Peyer's patch (tissue), 4 donors: ENCODE data around the gene BMPR1A. TPM values are rescaled to one million over a fixed set of nuclear protein-coding genes. Genes with fewer than 3 reads are reported as not detected.

Source experiments
- DNase-seq, 3 donors: peaks; one replicate each; pipeline ENCODE4 v3.0.0-alpha.2; 2017 to 2019
- H3K27ac ChIP-seq, 4 donors: fragments of 200-600 bp; sonication (generic); one replicate each; pipeline ENCODE4 v1.5.1; 2016 to 2019
- H3K27me3 ChIP-seq, 2 donors: fragments of 200-600 bp; sonication (generic); one replicate each; pipeline ENCODE4 v1.5.1; 2019
- H3K36me3 ChIP-seq, 3 donors: fragments of 200-600 bp; sonication (generic); one replicate each; pipeline ENCODE4 v1.5.1; 2016 to 2019
- H3K4me1 ChIP-seq, 4 donors: fragments of 200-600 bp; sonication (generic); one replicate each; pipeline ENCODE4 v1.5.1; 2016 to 2019
- H3K4me3 ChIP-seq, 4 donors: fragments of 200-600 bp; sonication (generic); 1 replicate in 3 of 4; 2 replicates in 1 of 4; pipeline ENCODE4 v1.5.1; 2016 to 2019; ENCODE audit warnings: mild to moderate bottlenecking in 1 of 4
- H3K9me3 ChIP-seq, 4 donors: fragments of 200-600 bp; sonication (generic); one replicate each; pipeline ENCODE4 v1.5.1; 2016 to 2019; ENCODE audit warnings: mild to moderate bottlenecking in 1 of 4
- CTCF ChIP-seq, 6 experiments: fragments of 450-650 bp in 4 of 6; fragments of 200-600 bp in 2 of 6; sonication (generic) in 1 of 6; IDR thresholded peaks; one replicate each; pipeline ENCODE4 v1.5.1; 2017 to 2019; ENCODE audit warnings: antibody characterized with exemption in 6 of 6, mild to moderate bottlenecking in 3 of 6, moderate library complexity in 1 of 6
- POLR2A ChIP-seq, 2 donors: fragments of 450-650 bp; IDR thresholded peaks; one replicate each; pipeline ENCODE4 v1.5.1; 2017; ENCODE audit warnings: antibody characterized with exemption in 2 of 2, mild to moderate bottlenecking in 2 of 2, moderate library complexity in 2 of 2
- total RNA-seq, 4 donors: library from RNA; depleted of rRNA; stranded (reverse); fragments of >200 nt; gene quantifications; one replicate each; pipeline ENCODE4 v1.1.0, GENCODE V29; 2016

Gene BMPR1A
- total RNA-seq, 4 donors from 2014 or later = 17.1 to 40.1 (median 24.9) TPM

GRCh38 chr10:86954681-86955500 lies 198.5 kb downstream of the BMPR1A start:
- Histone ChIP-seq H3K36me3 (no peaks in the 10 kb centered on the region), H3K4me1 (peaks cover 0 to 16% (median 0%) of the 10 kb centered on the region in 4 donors), H3K27ac (peak overlapping the region; percentile 25 to 71 (median 47)), H3K9me3 (no peaks in the 10 kb centered on the region), H3K27me3 (no peaks in the 10 kb centered on the region), H3K4me3 (peak overlapping the region in 1 of 4 donors; percentile 28)
- DNase-seq = no peak
- no peak for TF ChIP-seq CTCF (IDR thresholded peaks at IDR 0.05)
- no peak for TF ChIP-seq POLR2A (IDR thresholded peaks at IDR 0.05)

GRCh38 chr10:86955501-86956194 lies 199.2 kb downstream of the BMPR1A start:
- Histone ChIP-seq H3K27ac (peak overlapping the region in 3 of 4 donors; percentile 32 to 71 (median 62)), H3K36me3 (no peaks in the 10 kb centered on the region), H3K4me3 (peak overlapping the region in 2 of 4 donors; percentile 24 to 28), H3K9me3 (no peaks in the 10 kb centered on the region), H3K4me1 (peaks cover 0 to 16% (median 0%) of the 10 kb centered on the region in 4 donors), H3K27me3 (no peaks in the 10 kb centered on the region)
- TF ChIP-seq CTCF (IDR thresholded peaks at IDR 0.05) (no peak), POLR2A (IDR thresholded peaks at IDR 0.05) (no peak)
- peak in 1 of 3 donors; percentile 46 for DNase-seq

- Histone ChIP-seq H3K27me3 (no peaks in the 10 kb centered on the region), H3K4me1 (peaks cover 0 to 16% (median 0%) of the 10 kb centered on the region in 4 donors), H3K4me3 (peak overlapping the region in 2 of 4 donors; percentile 24 to 28), H3K36me3 (no peaks in the 10 kb centered on the region), H3K27ac (peak overlapping the region in 2 of 4 donors; percentile 62 to 71), H3K9me3 (no peaks in the 10 kb centered on the region)
- TF ChIP-seq POLR2A (IDR thresholded peaks at IDR 0.05) = no peak
- TF ChIP-seq CTCF (IDR thresholded peaks at IDR 0.05) = no peak
- peak in 1 of 3 donors; percentile 11 for DNase-seq
These were observed 199.9 kb downstream of the BMPR1A start for GRCh38 chr10:86956195-86956847.

GRCh38 chr10:86956848-86957448 lies 200.5 kb downstream of the BMPR1A start:
- peak overlapping the region in 2 of 4 donors; percentile 24 to 28 for H3K4me3 ChIP-seq
- no peaks in the 10 kb centered on the region for H3K9me3 ChIP-seq
- H3K27me3 ChIP-seq = no peaks in the 10 kb centered on the region
- H3K27ac ChIP-seq = peak overlapping the region in 3 of 4 donors; percentile 36 to 71 (median 62)
- peak in 1 of 3 donors; percentile 15 for DNase-seq
- no peak for TF ChIP-seq POLR2A (IDR thresholded peaks at IDR 0.05)
- TF ChIP-seq CTCF (IDR thresholded peaks at IDR 0.05) = no peak
- H3K4me1 ChIP-seq = peaks cover 0 to 16% (median 0%) of the 10 kb centered on the region in 4 donors
- H3K36me3 ChIP-seq = no peaks in the 10 kb centered on the region
